ENCODE data around the gene KRABD2.
"Not testable (repeated sequence)": the region's sequence is repeated elsewhere in the genome, so short reads cannot be mapped to it uniquely, and the experiment has no call there.

Gene KRABD2

DNA sequence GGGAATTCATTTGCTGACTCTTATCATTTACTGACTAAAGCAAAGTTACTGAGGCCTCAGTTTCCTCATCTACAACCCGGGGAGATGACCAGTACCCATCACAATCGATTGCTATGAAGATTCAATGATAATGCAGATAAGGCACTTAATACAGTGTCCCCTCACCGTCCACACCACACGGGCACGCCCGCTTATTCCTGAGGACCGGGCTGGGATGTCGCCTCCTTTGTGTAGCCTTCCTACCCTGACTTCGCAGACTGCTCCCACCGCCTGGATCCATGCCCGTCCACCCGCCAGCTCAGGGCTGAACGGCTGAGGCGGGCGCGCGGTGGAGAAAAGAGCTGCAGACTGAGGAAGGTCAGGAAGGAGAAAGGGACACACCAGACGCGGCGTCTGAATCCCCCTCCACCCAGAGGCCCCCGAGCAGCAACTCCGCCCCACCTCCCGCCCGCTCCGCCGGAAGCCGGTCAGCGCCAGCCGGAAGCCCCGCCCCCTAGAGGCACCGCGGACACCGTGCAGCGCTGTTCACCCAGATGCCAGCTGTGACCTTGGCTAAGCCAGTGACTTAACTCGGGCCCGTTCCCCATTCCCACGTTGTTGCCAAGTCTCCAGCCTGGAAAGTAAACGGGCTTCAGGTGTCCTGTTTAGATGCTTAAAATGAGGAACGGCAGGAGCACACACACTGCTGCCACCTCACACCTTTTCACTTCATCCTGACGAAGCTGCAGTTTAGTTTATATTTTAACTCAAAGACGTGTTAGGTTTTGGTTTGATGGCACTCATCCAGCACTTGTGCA is at the start of gene KRABD2:
Gene KRABD2, minus strand, starts transcription at position 434 of the 797 bp plus-strand sequence.
- DNase-seq: peak; percentile 87

DNA sequence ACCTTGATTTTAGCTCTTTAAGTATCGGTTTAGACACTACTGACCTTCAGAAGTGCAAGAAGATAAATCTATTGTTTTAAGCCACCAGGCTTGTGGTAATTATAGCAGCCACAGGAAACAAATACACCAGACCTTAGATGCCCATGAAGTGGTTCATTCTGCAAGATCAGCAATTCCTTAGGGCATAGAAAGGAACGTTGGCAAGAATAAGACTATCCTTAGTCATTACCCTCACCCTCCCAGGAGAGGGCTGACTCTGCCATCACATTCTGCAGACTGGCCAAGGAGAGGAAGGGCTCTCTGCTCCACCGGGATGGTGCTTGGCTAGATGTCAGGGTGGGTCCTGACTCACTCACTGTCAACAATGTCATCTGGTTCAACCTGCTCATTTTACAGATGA is 45.1 kb upstream of the KRABD2 start:
- no peak for DNase-seq

DNA sequence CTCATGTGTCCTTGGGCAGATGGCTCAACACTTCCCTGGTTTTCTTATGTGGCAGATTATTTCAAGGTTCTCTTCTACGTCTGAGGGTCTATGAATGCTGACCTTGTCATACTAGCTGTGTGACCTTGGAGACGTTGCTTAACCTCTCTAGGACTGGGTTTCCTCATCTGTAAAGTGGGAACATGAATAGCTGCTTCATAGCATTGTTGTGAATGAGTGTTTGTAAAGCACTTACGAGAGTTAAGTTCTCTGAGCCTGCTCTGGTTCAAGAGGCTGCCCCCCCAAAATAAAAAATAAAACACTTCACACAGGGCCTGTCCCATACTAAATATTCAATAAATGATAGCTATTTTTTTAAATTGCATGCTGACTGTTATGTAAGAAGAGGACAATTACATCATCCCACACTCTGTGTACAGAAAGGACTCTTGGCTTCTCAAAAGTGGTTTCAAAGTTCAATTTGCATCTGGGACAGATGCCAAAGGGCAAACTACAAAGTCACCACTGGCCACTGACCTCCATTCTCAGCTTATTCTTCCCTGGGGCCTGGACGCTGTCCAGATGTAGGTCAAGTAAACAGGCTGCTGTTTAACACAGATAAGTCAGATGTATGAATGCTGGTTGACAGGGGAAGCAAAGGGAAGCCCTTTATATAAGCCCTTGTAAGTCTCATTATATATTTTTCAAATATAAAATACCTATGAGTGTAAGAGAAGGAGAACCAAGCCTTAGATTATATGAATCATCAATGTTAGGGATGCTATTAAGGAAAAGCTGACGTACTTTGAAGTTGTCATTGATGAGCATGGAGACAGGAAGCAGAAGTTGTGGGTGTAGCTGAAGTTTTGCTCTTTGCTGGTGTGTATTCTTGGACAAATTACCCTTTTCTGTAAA is 43.8 kb upstream of the KRABD2 start:
- DNase-seq: peak; percentile 13

DNA sequence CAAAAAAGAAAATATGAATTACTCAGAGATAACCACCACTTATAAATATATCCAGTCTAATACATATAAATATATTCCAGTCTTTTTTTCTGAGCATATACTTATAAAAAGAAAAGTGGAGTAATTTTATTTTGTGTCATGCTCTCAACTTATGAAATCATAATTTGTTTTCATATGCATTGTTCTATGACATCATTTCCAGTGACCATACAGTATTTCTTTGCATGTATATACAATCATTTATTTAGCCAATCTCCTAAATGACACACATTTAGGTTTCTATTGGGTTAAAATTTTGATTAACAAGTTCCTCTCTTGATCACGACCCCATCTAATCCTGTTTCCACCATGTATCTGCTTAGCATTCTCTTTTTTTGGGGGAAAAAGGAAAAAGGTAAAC is 42.8 kb upstream of the KRABD2 start:
- no peak for DNase-seq

DNA sequence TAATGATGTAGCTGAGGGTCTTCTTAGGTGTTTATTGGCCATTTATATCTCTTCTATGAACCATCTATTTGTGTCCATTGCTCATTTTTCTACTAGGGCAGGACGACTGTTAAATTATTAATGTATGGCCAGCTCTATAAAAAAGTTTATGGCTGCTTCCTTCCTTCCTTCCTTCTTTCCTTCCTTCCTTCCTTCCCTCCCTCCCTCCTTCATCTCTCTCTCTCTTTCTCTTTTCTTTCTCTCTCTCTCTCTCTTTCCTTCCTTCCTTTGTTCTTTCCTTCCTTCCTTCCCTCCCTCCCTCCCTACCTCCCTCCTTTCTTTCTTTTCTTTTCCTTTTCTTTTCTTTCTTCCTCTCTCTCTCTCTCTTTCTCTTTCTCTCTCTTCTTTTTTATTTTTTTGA is 42.0 kb upstream of the KRABD2 start:
- no peak for DNase-seq

DNA sequence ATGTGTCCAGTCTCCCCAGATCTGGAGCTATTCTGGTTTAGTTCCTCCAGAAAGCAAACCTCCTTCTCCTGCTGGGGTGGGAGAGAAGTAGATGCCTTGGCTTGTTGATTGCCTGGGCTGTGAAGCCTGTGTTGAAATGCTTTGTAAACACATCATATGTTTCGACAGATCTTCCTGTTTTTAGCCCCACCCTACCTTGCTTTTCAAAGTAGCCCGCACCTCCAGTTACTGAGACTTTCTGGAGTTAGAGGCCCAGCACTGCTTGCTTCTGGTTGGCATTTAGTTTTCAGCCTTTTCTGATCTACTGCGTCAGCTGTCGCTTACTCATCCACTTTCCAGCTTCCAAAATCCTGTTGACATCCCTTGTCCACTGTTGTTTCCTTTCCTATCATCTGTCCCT is 41.3 kb upstream of the KRABD2 start:
- peak; percentile 50 for DNase-seq

DNA sequence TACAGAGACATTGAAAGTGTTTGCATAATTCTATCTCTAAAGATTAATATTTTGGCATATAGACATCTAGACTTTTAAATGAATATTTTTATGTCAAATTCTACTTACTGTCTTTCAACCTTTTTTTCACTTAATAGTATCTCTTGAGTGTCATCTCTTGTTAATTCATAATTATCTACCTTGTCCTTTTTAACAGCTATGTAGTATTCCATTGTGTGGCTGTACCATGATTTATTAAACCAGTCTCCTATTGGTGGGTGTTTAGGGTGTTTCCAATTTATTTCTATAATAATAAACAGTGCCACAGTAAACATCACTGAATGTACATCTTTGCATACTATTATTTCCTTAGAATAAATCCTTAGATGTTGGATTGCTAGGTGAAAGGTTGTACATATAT is 37.4 kb upstream of the KRABD2 start:
- no peak for DNase-seq

DNA sequence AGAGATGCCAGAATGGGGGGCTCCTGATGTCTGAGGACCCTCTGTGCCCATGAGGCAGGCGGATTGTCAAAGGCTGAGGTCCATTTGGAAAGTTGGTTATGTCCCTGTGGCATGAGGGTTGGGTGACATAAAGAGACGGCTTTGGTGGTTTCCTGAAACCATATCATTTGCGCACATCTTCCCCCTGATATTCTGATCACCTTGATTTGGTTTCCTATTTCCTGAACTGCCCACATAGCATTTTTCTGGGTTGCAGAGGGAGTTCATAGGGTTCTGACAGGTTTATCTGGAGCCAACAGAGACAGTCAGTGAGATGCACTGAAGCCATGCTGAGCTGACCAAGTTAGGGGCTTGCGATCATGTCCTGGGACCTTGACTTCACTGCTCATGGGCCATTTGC is 36.8 kb upstream of the KRABD2 start:
- DNase-seq: no peak

DNA sequence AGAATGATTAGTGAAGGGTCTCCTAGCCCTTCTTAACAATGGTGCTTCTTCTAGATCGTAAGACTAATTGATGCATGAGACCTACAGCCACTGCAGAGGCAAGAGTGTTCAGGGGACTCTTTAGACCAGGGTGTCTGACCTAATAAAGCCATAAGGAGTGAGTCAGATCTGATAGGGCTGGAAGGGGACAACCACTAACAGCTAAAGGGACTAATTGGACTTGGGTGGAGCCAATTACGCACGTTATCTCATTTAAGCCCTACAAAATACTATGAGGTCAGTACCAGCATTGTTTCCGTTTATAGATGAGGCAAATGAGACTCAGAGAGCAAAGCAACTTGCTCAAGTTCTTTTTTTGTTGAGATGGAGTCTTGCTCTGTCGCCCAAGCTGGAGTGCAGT is 35.6 kb upstream of the KRABD2 start:
- no peak for DNase-seq

DNA sequence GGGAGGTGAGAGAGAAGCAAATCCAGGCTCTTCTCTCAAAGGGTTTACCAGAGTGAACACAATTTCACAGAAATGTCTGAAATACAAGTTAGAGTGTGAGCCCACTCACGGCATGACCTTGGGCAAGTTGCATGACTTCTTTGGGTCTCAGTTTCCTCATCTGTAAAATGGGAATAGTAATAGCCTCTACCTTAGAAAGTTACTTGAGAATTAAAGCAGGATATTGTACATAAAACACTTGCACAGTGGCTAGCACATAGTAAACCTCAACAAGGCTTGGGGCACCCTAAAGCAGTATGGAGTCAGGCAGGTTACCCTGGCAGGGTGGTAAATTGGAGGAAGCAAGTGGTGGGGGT is 34.4 kb upstream of the KRABD2 start:
- DNase-seq: no peak

DNA sequence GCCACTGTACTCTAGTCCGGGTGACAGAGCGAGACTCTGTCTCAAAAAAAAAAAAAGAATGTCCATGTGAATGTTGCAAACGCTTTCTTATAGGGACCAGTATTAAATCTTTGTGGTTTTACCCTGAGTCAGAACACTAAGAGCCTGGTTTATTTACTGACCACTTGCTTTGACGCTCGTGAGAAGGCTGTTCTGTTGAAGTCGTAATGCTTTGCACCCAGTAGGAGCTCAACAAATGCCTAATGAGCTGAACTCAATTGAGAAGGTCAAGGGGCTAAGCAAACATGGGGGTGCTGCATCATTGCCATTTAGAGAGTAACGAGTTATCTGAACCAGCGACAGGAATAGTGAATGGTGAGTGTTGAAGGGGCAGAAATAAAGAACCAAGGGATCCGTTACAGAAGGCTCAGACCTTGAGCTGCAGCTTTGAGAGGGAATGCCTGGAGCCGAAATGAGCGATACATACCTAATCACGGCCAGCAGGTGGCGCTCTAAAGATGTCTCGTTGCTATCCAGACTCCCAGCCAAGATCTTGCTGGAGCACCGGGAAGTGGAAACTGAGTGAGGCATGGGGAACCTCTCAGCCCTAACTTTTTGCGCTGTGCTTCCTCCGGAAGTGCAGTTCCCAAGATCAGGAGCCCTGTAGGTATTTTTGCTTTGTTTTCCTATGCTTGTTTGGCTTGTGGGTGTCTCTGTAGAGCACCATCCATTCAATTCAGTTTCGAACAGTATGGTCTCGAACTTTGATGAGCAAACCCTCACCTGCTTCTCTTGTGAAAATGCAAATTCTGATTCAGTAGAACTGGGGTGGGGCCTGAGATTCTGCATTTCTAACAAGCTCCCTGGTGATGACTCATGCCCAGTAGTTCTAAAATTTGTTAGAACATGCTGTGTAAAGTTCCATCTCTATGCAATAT is 33.7 kb upstream of the KRABD2 start:
- peak; percentile 67 for DNase-seq

DNA sequence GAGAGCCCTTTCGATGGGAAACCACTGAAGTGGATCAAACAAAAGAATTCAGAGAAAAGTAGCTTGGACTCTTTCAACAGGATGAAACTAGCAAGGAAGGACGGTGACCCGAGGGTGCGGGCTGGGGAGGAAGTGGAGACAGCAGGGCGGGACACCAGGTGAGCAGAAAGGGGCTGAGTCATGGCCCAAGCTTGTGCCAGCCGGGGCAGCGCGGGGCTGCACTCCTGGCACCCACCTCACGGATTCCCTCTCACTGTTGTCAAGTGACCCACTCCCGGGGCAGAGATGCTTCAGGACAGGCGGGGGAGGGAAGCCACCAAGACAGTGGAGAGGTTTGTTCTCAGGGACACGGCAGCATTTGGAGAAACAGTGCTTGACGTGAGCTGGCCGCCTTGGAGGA is 31.9 kb upstream of the KRABD2 start:
- DNase-seq: no peak

DNA sequence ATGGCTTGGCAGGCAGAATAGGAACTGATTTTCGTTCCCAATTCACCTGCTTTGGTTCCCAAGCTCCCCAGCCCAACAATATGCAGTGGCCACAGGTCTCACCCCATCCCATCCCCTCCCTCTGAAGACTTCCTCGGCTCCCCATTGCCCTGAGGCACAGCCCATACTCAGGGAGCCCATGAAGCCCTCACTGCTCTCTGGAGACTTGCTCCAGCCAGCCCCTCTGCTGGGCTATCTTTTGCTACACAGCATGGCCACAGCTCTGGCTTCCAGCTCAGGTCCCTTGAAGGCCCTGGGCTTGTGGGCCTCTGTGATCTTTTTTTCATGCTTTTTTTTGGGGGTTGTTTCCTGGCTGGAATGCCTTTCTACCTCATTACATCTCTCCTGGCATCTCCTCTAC is 29.7 kb upstream of the KRABD2 start:
- DNase-seq: no peak

DNA sequence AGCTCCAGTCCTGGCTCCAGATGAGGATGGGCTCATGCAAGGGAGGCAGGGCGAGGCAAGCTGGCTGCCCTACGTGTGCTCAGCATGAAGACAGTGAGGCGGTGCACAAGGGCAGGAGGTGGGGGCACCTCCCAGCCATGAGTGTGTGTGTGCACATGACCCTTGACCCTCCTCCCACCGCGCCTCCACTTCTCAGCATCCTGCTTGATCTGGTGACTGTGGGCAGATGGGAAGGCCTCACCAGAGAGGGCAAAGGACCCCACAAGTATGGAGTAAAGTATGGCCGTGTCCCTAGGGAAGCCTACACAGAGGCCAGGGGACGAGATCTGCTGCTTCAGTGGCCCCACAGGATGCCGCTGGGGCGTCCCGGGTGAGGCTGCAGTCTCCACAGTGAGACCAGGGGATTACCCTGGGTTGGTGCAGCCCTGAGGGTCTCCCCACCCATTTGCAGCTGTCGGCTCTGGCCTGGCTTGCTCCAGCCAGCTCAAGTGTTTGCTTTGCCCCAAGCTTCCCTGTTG is 29.1 kb upstream of the KRABD2 start:
- no peak for DNase-seq

DNA sequence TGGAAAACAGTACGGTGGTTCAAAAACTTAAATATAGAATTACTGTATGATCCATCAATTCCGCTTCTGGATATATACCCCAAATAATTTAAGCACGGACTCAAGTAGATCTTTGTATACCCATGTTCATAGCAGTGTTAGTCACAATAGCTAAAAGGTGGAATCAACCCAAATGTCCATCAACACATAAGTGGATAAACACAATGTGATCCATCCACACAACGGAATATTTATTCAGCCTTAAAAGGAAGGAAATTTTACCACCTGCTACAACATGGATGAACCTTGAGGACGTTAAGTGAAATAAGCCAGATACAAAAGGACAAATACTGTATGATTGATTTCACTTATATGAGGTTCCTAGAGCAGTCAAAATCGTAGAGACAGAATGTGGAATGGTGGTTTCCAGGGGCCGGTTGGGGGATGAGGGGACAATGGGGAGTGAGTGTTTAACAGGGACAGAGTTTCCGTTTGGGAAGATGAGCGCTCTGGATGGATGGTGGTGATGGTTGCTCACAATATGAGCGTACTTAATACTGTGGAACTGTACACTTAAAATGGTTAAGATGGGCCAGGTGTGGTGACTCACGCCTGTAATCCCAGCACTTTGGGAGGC is 26.5 kb upstream of the KRABD2 start:
- DNase-seq: no peak

DNA sequence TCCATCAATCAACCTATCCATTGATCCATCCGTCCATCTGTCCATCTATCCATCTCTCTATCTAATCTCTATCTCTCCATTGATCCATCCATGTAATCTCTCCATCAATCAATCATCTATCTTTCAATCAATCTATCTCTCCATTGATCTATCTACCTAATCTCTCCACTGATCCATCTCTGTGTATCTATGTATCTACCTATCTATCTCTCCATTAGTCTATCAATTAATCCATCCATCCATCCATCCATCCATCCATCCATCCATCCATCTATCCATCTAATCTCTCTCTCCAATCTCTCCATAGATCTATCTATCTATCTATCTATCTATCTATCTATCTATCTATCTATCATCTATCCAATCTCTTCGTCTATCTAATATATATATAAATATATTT is 24.6 kb upstream of the KRABD2 start:
- DNase-seq: no peak

DNA sequence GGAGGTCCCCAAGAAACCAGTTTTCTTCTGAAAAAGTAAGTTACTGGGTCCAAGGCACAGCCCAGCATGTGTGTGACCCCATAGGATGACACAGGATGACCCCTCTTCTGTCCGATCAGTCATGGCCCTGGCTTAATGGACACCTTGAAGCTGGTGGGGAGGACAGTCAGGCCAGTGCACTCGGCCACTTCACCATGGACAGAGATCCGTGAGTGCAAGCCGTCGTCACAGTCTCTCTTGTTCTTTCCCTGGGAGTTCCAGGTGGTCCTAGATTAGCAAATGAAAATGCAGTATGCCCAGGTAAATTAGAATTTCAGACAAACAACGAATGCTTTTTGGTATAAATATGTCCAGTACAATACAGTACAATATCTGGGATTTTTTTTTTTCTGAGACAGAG is 22.5 kb upstream of the KRABD2 start:
- no peak for DNase-seq

DNA sequence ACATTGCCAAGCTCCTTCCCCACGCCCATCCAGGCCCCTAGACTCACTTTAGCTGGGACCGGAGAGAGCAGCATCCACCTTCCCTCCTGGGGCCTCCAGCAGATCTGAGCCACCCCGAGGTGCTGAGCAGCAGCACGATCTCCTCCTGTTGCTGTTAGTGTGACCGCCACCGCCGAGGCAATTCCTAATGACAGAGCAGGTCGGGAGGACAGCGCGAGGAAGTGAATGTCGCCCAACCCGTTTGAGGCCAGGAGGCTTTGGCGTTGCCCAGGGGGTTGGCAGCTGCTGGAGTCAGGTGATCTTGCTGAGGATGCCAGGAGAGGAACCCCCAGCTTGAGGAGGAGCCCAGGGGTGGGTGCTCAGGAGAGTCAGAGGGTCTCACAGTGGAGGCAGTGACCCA is 21.1 kb upstream of the KRABD2 start, which contains the start of gene RNF222:
Gene RNF222, minus strand, starts transcription at position 192 of the 400 bp plus-strand sequence. CDS start 4,366 bp downstream, outside the sequence.
- no peak for DNase-seq

DNA sequence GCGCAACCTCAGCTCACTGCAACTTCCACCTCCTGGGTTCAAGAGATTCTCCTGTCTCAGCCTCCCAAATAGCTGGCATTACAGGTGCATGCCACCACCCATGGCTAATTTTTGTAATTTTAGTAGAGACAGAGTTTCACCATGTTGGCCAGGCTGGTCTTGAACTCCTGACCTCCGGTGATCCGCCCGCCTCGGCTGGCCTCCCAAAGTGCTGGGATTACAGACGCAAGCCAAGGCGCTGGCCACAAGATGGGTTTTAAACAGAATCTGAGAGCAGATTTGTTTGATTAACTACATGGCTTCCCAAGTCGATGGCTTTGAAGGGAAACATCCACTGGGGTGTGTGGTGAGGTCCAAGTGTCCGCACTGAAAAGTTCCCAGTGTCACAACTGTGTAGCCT is 18.0 kb upstream of the KRABD2 start:
- DNase-seq: not testable (repeated sequence)

DNA sequence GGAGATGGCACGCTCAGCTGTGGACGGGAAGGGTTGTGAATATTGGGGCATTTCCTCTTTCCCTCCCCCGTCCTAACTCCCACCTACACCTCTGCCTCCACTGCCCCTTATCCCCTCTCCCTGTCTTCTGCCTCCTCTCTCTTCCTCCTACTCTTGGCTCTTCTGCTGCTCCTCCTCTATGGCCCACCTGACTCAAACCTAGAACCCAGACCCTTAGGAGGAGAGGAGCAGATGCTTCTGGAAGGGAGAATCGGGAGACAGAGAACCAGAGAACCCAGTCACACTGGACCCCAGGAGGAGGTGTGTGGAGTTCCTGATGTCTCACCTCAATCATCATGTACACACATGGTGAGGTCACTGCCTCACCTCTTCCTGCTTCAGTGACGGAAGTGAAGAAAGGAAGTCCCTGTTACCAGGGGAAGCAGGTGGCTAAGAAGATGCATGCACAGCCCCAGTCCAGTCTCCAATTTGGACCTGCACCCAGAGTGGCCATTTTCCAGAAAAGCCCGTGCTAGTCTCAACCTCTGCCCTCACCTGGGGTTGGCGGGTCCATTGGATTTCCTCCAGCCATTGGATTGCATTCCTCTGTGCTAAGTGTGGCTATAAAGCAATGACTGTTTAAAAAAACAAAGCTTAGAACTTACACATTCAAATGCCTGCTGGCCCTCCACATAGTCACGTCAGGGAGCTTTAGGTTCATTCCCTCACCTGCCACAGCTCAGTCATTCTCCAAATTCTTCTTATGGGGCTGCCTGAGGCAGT is 17.1 kb upstream of the KRABD2 start:
- peak; percentile 63 for DNase-seq

DNA sequence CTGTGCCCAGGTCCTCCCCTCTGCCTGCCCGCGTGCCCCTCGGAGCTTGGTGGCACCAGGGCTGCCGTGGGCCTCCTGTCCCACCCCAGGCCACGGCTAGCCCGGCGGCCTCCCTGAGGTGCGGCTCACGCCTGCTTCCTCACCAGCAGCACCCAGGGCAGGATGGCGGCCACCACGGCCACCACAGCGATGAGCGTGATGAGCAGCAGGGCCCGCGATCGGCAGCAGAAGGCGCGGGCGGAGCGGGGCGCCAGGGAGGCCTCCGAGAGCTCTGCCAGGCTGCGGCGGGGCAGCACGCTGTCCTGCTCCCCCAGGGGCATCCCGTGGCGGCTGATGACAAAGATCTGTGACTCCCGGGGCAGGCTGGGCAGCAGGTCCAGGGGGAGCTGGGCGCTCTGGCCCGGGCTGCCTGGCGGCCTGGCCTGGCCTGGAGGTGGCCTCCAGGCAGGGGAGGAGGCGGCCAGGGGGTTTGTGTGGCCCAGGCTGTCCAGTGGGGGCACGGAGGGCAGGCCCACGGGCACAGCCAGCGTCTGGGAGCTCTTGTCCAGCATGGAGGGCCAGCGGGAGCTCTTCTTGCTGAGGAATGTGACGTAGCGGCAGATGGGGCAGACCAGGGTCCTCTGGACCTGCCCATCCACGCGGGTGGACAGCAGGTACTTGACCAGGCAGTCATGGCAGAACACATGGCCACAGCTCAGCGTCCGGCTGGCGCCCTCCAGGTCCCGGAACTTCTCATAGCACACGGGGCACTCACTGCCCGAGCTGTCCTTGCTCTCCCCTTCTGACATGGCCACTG is 16.4 kb upstream of the KRABD2 start:
- DNase-seq: no peak
